Measurements from ENCODE around the gene CHST14. TPM values are rescaled to one million over a fixed set of nuclear protein-coding genes. Genes with fewer than 3 reads are reported as not detected.

CHST14 gene
- polyA plus RNA-seq, 1 donor from 2014 or later = 0.71 TPM

GRCh38 chr15:40436116-40436891, 34.5 kb upstream of the CHST14 start:
- no peaks in the 10 kb centered on the region for H3K79me2 ChIP-seq (replicated peaks; ENCODE audit: insufficient read depth, low read length)
- H3K9ac ChIP-seq (ENCODE audit: low read length) = no peak overlapping the region
- no peaks in the 10 kb centered on the region for H4K20me1 ChIP-seq (ENCODE audit: insufficient read depth)
- no peaks in the 10 kb centered on the region for H3K9me2 ChIP-seq (ENCODE audit: insufficient read depth, low read length)
- H3K27ac ChIP-seq (ENCODE audit: low read length) = no peak overlapping the region
- peak overlapping the region; percentile 53 for H3K4me3 ChIP-seq (ENCODE audit: low read length)
- TF ChIP-seq TAF1 (IDR thresholded peaks at IDR 0.05; ENCODE audit: low read depth) (no peak), SMC3 (conservative IDR thresholded peaks at IDR 0.05; ENCODE audit: poor library complexity) (no peak), POLR2AphosphoS5 (IDR thresholded peaks at IDR 0.05) (no peak), EP300 (conservative IDR thresholded peaks at IDR 0.05; ENCODE audit: poor library complexity, severe bottlenecking) (no peak), RAD21 (conservative IDR thresholded peaks at IDR 0.05) (no peak), CTCF (IDR thresholded peaks at IDR 0.05; ENCODE audit: poor library complexity, severe bottlenecking) (no peak), EZH2 (IDR thresholded peaks at IDR 0.05; ENCODE audit: borderline replicate concordance, insufficient read depth, low read length, poor library complexity, severe bottlenecking) (no peak), MXI1 (conservative IDR thresholded peaks at IDR 0.05; ENCODE audit: poor library complexity, severe bottlenecking) (no peak), REST (IDR thresholded peaks at IDR 0.05; ENCODE audit: borderline replicate concordance) (no peak)
- no peaks in the 10 kb centered on the region for H3K36me3 ChIP-seq (ENCODE audit: insufficient read depth, low read length)
- no peak overlapping the region for H2AFZ ChIP-seq (ENCODE audit: low read depth, low read length)
- no peaks in the 10 kb centered on the region for H3F3A ChIP-seq (ENCODE audit: insufficient read depth, low read length, poor library complexity, severe bottlenecking)
- no peak overlapping the region for H3K4me2 ChIP-seq (ENCODE audit: low read length)
- H3K9me3 ChIP-seq (ENCODE audit: low read length) = no peaks in the 10 kb centered on the region
- peaks cover 60% of the 10 kb centered on the region for H3K27me3 ChIP-seq (ENCODE audit: insufficient read depth, low read depth, low read length)

DNA sequence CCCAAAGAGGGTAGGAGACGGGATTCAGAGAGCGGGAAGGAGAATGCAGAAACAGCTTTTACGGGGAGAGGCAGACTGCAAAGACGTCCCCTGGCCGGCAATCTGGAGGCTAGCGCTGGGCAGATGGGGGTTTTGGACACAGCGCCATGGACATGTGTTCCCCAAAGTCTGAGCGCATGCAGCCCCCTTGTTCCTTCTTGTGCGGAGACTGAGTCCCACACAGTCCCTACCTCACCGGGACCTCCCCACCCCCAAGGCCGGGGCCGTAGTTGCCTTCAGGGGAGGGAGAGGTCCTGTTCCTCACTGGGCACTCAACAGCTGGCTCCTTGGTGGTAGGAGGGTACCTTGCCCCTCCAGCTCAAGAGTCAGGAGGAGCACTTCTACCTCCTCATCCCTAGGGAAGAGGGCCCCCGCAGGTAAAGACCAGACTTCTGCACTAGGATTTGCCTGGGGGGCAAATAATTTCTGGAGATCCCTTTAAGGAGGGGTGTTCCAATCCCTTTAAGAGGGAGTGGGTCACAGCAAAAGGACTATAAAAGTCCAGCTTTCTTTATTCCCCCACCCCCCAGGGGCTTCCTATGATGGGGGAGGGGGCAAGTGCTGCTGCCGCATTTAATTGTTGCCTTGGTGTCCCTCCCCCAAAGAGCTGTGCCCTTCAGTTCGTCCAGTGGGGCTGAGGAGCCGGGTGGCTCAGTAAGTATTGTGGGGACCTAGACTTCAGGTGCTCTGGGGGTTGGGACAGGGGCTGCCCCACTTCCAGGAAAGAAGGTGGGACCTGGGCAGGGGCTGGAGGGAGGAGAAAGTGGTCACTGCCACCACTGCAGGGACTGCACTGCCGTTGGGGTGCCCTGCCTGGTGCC, 33.7 kb upstream of the CHST14 start:
- Histone ChIP-seq H3K79me2 (replicated peaks; ENCODE audit: insufficient read depth, low read length) (no peaks in the 10 kb centered on the region), H3K9me2 (ENCODE audit: insufficient read depth, low read length) (no peaks in the 10 kb centered on the region), H3K27ac (ENCODE audit: low read length) (no peak overlapping the region), H3F3A (ENCODE audit: insufficient read depth, low read length, poor library complexity, severe bottlenecking) (no peaks in the 10 kb centered on the region), H4K20me1 (ENCODE audit: insufficient read depth) (no peaks in the 10 kb centered on the region), H3K4me3 (ENCODE audit: low read length) (peak overlapping the region; percentile 53), H3K36me3 (ENCODE audit: insufficient read depth, low read length) (no peaks in the 10 kb centered on the region), H3K9me3 (ENCODE audit: low read length) (no peaks in the 10 kb centered on the region), H2AFZ (ENCODE audit: low read depth, low read length) (no peak overlapping the region), H3K27me3 (ENCODE audit: insufficient read depth, low read depth, low read length) (peaks cover 60% of the 10 kb centered on the region), H3K4me2 (ENCODE audit: low read length) (no peak overlapping the region), H3K9ac (ENCODE audit: low read length) (no peak overlapping the region)
- TF ChIP-seq CTCF (IDR thresholded peaks at IDR 0.05; ENCODE audit: poor library complexity, severe bottlenecking) = no peak
- TF ChIP-seq TAF1 (IDR thresholded peaks at IDR 0.05; ENCODE audit: low read depth) = no peak
- TF ChIP-seq EZH2 (IDR thresholded peaks at IDR 0.05; ENCODE audit: borderline replicate concordance, insufficient read depth, low read length, poor library complexity, severe bottlenecking) = no peak
- no peak for TF ChIP-seq RAD21 (conservative IDR thresholded peaks at IDR 0.05)
- no peak for TF ChIP-seq EP300 (conservative IDR thresholded peaks at IDR 0.05; ENCODE audit: poor library complexity, severe bottlenecking)
- no peak for TF ChIP-seq MXI1 (conservative IDR thresholded peaks at IDR 0.05; ENCODE audit: poor library complexity, severe bottlenecking)
- no peak for TF ChIP-seq SMC3 (conservative IDR thresholded peaks at IDR 0.05; ENCODE audit: poor library complexity)
- no peak for TF ChIP-seq REST (IDR thresholded peaks at IDR 0.05; ENCODE audit: borderline replicate concordance)
- no peak for TF ChIP-seq POLR2AphosphoS5 (IDR thresholded peaks at IDR 0.05)

Measured in neural cell (in vitro differentiated cells).